Uterus (tissue), 4 donors: ENCODE measurements around the gene SAFB. TPM values are rescaled to one million over a fixed set of nuclear protein-coding genes. Genes with fewer than 3 reads are reported as not detected.

Experiments used
- DNase-seq, 2 donors: peaks; one replicate each; pipeline ENCODE4 v3.0.0-alpha.2; 2019 to 2020
- H3K27ac ChIP-seq, 2 donors: fragments of 200-600 bp; sonication (generic); 1 replicate in 1 of 2; 2 replicates in 1 of 2; pipeline ENCODE4 v1.5.1; 2016 to 2018
- H3K27me3 ChIP-seq, 2 donors: fragments of 200-600 bp; sonication (generic); one replicate each; pipeline ENCODE4 v1.5.1; 2018 to 2019; ENCODE audit warnings: control low read depth in 1 of 2
- H3K36me3 ChIP-seq, 2 donors: fragments of 200-600 bp; sonication (generic); one replicate each; pipeline ENCODE4 v1.5.1; 2019; ENCODE audit warnings: control low read depth in 1 of 2
- H3K4me1 ChIP-seq, 2 donors: fragments of 200-600 bp; sonication (generic); one replicate each; pipeline ENCODE4 v1.5.1; 2018 to 2019; ENCODE audit warnings: control low read depth in 1 of 2
- H3K4me3 ChIP-seq, 2 donors: fragments of 200-600 bp; sonication (generic); 1 replicate in 1 of 2; 2 replicates in 1 of 2; pipeline ENCODE4 v1.5.1; 2018 to 2019; ENCODE audit warnings: mild to moderate bottlenecking in 1 of 2
- H3K9me3 ChIP-seq, 2 donors: fragments of 200-600 bp; sonication (generic); one replicate each; pipeline ENCODE4 v1.5.1; 2019; ENCODE audit warnings: control low read depth in 1 of 2
- POLR2A ChIP-seq, 2 donors: fragments of 450-650 bp; IDR thresholded peaks; one replicate each; pipeline ENCODE4 v1.6.1; 2016; ENCODE audit warnings: antibody characterized with exemption in 2 of 2, mild to moderate bottlenecking in 1 of 2, moderate library complexity in 1 of 2
- intact Hi-C: fragments of 100-400 bp; cut with DNase I; formaldehyde crosslinking; loops from one replicate; pipeline ENCODE4 v1.15.1; 2023; ENCODE audit warnings: low total_unique reads
- total RNA-seq, 4 donors: library from RNA; depleted of rRNA in 3 of 4; stranded (reverse); fragments of >200 nt in 3 of 4; gene quantifications; one replicate each; pipeline versions ENCODE4 v1.1.0 to v1.2.4, GENCODE V29; 2014 to 2023
- TF ChIP-seq, protein P1 (sequence below), 4 experiments: fragments of 200-600 bp in 2 of 4; fragments of 450-650 bp in 2 of 4; sonication (generic) in 2 of 4; IDR thresholded peaks; one replicate each; pipeline ENCODE4 v1.5.1; 2016 to 2019; ENCODE audit warnings: antibody characterized with exemption in 4 of 4, mild to moderate bottlenecking in 2 of 4, moderate library complexity in 1 of 4
- donor health status: DM: yes; HTN: yes; CAD: no.

SAFB gene
- total RNA-seq, 4 donors from 2014 or later: 35.9 to 129 (median 97.4) TPM

DNA sequence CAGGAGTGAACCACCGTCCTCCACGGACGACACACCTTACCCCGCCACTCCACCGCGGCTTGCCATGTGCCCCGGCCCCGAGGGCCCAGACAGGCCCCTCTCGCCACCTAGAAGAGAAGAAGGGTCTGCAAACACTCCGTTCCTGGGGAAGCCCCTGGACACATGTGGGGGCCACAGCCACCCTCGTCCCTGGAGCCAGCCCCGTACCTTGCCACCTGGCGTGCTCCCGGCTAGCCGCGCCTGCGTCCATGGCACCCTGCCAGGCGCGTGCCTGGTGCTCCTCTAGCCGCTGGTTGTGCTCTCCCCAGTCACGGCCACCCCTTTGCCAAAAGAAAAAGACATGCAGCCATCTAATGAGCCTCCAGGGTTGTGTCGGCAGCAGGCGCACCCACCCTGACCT lies 35.2 kb upstream of the SAFB start:
- TF ChIP-seq, protein P1, sequence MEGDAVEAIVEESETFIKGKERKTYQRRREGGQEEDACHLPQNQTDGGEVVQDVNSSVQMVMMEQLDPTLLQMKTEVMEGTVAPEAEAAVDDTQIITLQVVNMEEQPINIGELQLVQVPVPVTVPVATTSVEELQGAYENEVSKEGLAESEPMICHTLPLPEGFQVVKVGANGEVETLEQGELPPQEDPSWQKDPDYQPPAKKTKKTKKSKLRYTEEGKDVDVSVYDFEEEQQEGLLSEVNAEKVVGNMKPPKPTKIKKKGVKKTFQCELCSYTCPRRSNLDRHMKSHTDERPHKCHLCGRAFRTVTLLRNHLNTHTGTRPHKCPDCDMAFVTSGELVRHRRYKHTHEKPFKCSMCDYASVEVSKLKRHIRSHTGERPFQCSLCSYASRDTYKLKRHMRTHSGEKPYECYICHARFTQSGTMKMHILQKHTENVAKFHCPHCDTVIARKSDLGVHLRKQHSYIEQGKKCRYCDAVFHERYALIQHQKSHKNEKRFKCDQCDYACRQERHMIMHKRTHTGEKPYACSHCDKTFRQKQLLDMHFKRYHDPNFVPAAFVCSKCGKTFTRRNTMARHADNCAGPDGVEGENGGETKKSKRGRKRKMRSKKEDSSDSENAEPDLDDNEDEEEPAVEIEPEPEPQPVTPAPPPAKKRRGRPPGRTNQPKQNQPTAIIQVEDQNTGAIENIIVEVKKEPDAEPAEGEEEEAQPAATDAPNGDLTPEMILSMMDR (IDR thresholded peaks at IDR 0.05): no peak
- H3K27me3 ChIP-seq: no peaks in the 10 kb centered on the region
- DNase-seq: no peak
- intact Hi-C loops: no loop called here
- no peaks in the 10 kb centered on the region for H3K36me3 ChIP-seq
- H3K27ac ChIP-seq: no peak overlapping the region
- H3K9me3 ChIP-seq: no peaks in the 10 kb centered on the region
- H3K4me3 ChIP-seq: no peak overlapping the region
- no peaks in the 10 kb centered on the region for H3K4me1 ChIP-seq

DNA sequence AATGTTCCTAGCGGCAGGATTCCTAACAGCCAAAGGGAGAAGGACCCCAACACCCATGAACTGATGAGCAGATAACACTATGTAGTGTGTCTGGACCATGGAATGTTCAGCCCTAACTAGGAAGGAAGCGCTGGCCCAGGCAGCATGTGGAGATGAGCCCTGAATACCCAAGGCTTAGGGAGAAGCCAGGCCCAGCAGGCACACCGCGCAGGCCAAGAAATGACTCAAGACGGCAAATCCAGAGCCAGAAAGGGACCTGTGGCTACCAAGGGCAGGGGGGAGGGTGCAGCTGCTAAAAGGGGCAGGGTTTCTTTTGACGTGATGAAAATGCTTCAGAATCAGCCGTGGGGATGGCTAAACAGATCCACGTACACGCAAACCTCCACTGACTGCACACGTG lies 34.4 kb upstream of the SAFB start:
- Histone ChIP-seq H3K4me3 (no peak overlapping the region), H3K9me3 (no peaks in the 10 kb centered on the region), H3K27ac (no peak overlapping the region), H3K4me1 (no peaks in the 10 kb centered on the region), H3K36me3 (no peaks in the 10 kb centered on the region), H3K27me3 (no peaks in the 10 kb centered on the region)
- intact Hi-C loops: no loop called here
- DNase-seq: no peak
- no peak for TF ChIP-seq POLR2A (IDR thresholded peaks at IDR 0.05)
- TF ChIP-seq, protein P1 (IDR thresholded peaks at IDR 0.05): no peak

DNA sequence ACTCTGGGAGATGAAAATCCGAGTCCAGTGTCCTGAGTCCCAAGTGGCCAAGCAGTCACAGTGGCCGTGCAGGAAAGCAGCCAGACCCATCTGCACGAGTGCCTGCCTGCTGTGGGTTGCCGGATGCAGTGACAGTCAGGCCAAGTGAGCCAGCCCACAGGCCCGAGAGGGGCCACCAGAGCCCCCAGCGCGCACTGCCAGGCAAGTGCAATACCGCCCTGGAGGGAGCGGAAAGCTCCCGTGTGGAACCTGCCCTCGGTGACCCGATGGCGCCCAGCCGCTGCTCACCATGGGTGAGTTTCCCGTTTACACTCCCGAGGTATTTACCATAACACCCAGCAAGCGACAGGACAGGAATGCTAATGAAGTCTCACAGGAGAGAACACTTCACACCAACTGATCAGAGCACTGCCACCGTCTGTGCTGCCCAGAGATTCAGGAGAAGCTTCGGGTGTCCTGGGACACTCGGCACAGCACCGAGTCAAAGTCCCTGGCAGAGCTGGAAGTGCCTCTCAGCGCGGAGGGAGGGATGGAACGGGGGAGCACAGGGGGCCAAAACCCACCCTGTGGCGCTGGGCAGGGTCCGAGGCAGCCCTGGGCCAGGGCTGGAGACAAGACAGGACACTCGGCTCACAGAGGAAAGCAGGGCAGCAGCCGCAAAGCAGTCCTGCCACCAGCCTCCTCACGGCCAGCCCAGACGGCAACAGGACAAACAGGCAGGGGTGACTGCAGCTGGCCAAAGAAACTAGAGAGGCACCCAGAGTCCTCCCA lies 33.8 kb upstream of the SAFB start:
- no peak overlapping the region for H3K27ac ChIP-seq
- H3K4me1 ChIP-seq: no peaks in the 10 kb centered on the region
- intact Hi-C loops: no loop called here
- H3K9me3 ChIP-seq: no peaks in the 10 kb centered on the region
- TF ChIP-seq POLR2A (IDR thresholded peaks at IDR 0.05): no peak
- TF ChIP-seq, protein P1 (IDR thresholded peaks at IDR 0.05): no peak
- no peaks in the 10 kb centered on the region for H3K36me3 ChIP-seq
- no peak for DNase-seq
- H3K27me3 ChIP-seq: no peaks in the 10 kb centered on the region
- H3K4me3 ChIP-seq: no peak overlapping the region

DNA sequence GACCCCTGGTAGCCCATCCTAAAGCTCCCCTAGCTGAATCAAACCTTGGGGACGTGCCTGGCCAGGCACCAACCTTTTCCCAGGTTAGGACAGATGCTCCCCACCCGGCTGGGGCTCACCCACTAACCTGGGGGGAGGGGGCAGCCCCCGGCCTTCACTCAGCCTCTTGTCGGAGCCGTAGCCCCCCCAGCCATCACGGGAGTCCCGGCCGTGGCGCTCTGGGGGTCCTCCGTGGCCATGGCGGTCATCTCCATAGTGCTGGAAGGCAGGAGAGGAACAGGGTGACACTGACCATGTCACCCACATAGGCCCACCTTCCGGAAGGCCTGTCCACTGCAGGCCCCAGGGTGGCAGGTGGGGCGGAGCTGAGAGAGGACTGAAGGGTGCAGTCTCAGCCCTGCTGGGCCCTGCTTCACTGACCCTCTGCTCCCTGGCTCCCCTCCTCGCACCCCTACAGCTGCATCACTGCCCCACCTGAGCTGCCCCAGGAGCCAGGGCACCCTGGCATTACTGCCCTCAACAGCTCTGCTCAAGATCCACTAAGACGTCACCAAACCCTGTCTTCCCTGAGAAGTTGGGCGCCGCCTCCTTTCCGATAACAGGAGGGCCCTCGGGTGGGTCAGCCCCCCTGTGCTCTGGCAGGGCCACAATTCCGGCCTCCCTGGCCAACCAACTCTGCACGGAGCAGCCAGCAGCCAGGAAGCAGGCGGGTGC lies 32.6 kb upstream of the SAFB start:
- no peak overlapping the region for H3K4me3 ChIP-seq
- TF ChIP-seq POLR2A (IDR thresholded peaks at IDR 0.05): no peak
- TF ChIP-seq, protein P1 (IDR thresholded peaks at IDR 0.05): no peak
- H3K4me1 ChIP-seq: no peaks in the 10 kb centered on the region
- H3K27me3 ChIP-seq: no peaks in the 10 kb centered on the region
- no peaks in the 10 kb centered on the region for H3K36me3 ChIP-seq
- H3K9me3 ChIP-seq: no peaks in the 10 kb centered on the region
- DNase-seq: no peak
- H3K27ac ChIP-seq: no peak overlapping the region
- intact Hi-C loops: no loop called here

DNA sequence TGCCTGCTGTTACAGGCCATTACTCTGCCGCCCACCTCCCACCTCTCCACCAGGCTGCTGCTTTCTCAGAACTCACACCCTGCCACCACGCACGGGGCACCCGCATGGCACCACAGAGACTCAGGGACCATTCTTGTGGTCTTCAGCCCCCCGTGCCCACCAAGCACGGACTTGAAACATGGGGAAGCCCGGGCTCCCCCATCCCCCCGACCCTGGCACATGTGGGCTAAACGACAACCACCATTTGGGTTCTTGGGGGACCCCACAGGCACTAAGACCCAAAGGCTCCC lies 32.1 kb upstream of the SAFB start:
- DNase-seq: no peak
- TF ChIP-seq, protein P1 (IDR thresholded peaks at IDR 0.05): no peak
- TF ChIP-seq POLR2A (IDR thresholded peaks at IDR 0.05): no peak
- H3K4me1 ChIP-seq: no peaks in the 10 kb centered on the region
- no peak overlapping the region for H3K27ac ChIP-seq
- H3K36me3 ChIP-seq: no peaks in the 10 kb centered on the region
- intact Hi-C loops: no loop called here
- H3K27me3 ChIP-seq: no peaks in the 10 kb centered on the region
- no peaks in the 10 kb centered on the region for H3K9me3 ChIP-seq
- H3K4me3 ChIP-seq: no peak overlapping the region
